Measurements from ENCODE around the gene GP1BA. TPM values are rescaled to one million over a fixed set of nuclear protein-coding genes. Genes with fewer than 3 reads are reported as not detected.

Gene GP1BA
- total RNA-seq, 4 donors from 2014 or later, result 0.19 TPM; not detected in 3

DNA sequence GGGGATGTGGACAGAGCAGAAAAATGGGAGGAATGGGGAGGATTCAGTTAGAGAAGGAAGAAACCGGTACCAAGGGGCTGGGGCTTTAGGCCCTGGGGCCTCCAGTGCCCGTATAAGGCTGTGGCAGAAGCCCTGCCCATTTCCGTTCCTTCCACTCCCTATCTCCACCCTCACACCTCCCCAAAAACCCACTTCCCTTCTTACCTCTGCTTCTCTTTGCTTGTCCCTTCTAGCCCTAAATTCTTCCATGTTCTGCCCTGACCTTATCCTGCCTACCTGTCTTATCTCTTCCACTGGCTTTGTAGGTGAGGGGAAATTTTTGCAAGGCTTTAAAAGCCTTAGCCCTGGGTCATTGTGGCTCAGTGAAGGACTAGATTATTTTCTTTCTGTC, 12.1 kb downstream of the GP1BA start:
- 24 to 31% methylated on average over 3 of the region's 3 CpGs for WGBS, 2 donors (ENCODE audit: low coverage in 1 of 2)
- TF ChIP-seq, protein P1, sequence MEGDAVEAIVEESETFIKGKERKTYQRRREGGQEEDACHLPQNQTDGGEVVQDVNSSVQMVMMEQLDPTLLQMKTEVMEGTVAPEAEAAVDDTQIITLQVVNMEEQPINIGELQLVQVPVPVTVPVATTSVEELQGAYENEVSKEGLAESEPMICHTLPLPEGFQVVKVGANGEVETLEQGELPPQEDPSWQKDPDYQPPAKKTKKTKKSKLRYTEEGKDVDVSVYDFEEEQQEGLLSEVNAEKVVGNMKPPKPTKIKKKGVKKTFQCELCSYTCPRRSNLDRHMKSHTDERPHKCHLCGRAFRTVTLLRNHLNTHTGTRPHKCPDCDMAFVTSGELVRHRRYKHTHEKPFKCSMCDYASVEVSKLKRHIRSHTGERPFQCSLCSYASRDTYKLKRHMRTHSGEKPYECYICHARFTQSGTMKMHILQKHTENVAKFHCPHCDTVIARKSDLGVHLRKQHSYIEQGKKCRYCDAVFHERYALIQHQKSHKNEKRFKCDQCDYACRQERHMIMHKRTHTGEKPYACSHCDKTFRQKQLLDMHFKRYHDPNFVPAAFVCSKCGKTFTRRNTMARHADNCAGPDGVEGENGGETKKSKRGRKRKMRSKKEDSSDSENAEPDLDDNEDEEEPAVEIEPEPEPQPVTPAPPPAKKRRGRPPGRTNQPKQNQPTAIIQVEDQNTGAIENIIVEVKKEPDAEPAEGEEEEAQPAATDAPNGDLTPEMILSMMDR (IDR thresholded peaks at IDR 0.05), result no peak
- no peak for TF ChIP-seq POLR2AphosphoS5 (IDR thresholded peaks at IDR 0.05)
- TF ChIP-seq EP300 (IDR thresholded peaks at IDR 0.05), result no peak
- no peak for TF ChIP-seq POLR2A (IDR thresholded peaks at IDR 0.05)
- Histone ChIP-seq H3K4me1 (peaks cover 0 to 74% (median 35%) of the 10 kb centered on the region in 3 donors), H3K9me3 (no peaks in the 10 kb centered on the region), H3K36me3 (peaks cover 0 to 51% of the 10 kb centered on the region in 2 donors), H3K27me3 (no peaks in the 10 kb centered on the region), H3K4me3 (no peak overlapping the region), H3K27ac (peak overlapping the region in 3 of 4 donors; percentile 96 to 98 (median 98))
- ATAC-seq, result no peak

DNA sequence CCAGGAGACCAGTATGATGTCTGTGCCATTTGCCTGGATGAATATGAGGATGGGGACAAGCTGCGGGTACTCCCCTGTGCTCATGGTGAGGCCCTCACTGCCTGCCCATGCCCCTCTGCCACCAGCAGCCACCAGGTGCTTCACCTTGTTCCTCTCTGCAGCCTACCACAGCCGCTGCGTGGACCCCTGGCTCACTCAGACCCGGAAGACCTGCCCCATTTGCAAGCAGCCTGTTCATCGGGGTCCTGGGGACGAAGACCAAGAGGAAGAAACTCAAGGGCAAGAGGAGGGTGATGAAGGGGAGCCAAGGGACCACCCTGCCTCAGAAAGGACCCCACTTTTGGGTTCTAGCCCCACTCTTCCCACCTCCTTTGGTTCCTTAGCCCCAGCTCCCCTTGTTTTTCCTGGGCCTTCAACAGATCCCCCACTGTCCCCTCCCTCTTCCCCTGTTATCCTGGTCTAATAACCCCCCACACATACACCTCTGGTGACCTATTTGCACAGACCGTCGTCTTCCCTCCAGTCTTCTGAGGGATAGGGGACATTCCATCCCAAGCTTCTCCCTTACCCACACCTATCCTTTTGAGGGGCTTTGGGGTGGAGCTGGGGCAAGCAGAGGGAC, 12.6 kb downstream of the GP1BA start:
- Histone ChIP-seq H3K27ac (peak overlapping the region; percentile 63 to 98 (median 97)), H3K4me1 (peaks cover 0 to 75% (median 33%) of the 10 kb centered on the region in 3 donors), H3K9me3 (no peaks in the 10 kb centered on the region), H3K36me3 (peaks cover 0 to 51% of the 10 kb centered on the region in 2 donors), H3K27me3 (no peaks in the 10 kb centered on the region), H3K4me3 (no peak overlapping the region)
- no peak for ATAC-seq
- 18 to 43% methylated on average over 2 to 5 of the region's 8 CpGs for WGBS, 2 donors (ENCODE audit: low coverage in 1 of 2)
- TF ChIP-seq, protein P1 (IDR thresholded peaks at IDR 0.05), result no peak
- TF ChIP-seq POLR2A (IDR thresholded peaks at IDR 0.05) (no peak), EP300 (IDR thresholded peaks at IDR 0.05) (no peak), POLR2AphosphoS5 (IDR thresholded peaks at IDR 0.05) (no peak)

DNA sequence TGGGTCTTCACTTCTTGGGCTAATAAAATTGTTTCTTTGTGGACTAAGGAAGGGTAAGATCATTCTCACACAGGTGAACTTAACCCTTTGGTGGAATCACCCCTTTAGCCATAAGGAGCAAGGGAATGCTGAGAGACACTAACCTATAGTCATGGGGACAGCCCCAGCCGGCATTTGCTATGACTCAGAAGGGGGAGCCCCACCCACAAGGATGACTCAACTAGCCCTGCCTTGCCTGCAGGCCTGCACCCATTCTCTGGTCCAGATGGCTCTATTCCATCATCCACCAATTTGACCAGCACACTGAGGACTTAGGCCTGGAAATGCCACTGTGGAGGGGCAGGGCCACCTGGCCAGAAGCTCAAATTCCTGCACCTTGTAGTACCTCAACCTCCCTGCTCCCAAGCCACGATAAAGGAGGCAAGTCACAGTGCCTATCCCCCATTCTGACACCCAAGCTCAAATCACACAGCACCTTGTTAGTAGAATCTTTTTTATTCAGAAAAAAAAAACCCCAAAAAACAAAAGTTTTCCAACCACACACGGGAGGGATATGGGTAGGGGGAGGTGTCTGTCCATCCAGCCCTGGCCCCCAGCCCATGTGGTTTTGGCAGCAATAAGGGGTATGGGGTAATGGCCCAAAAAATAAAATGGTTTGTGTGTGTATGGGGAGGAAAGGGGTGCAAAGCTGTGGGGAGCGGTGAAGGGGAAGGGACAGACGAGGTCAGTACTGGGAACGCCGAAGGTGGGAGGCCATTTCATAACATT, 13.3 kb downstream of the GP1BA start:
- peak; percentile 37 for ATAC-seq
- Histone ChIP-seq H3K36me3 (peaks cover 0 to 51% of the 10 kb centered on the region in 2 donors), H3K27me3 (no peaks in the 10 kb centered on the region), H3K9me3 (no peaks in the 10 kb centered on the region), H3K27ac (peak overlapping the region; percentile 63 to 98 (median 97)), H3K4me3 (peak overlapping the region in 1 of 2 donors; percentile 100), H3K4me1 (peaks cover 0 to 82% (median 36%) of the 10 kb centered on the region in 3 donors)
- 9 to 33% methylated on average over 4 to 5 of the region's 7 CpGs for WGBS, 2 donors (ENCODE audit: low coverage in 1 of 2)
- TF ChIP-seq POLR2AphosphoS5 (IDR thresholded peaks at IDR 0.05), result peak; percentile 80
- TF ChIP-seq, protein P1 (IDR thresholded peaks at IDR 0.05), result no peak

DNA sequence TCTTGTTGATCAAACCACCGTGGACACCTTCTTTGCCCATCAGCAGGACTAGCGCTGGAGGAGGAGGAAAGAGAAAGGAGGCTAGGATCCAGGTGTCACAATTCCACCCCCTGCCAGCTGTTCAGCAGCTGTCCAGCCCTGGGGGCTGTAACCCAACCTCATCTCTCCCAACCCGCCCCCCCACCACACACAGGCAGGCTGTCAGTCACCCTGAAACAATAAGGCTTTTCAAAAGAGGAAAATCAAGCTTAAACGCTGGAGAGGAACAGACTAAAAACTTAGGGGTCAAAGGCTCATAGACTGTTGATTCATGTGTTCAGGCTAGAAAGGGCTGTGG, 13.8 kb downstream of the GP1BA start:
- 22 to 37% methylated on average over 2 to 4 of the region's 4 CpGs for WGBS, 2 donors (ENCODE audit: low coverage in 1 of 2)
- TF ChIP-seq POLR2A (IDR thresholded peaks at IDR 0.05) (no peak), POLR2AphosphoS5 (IDR thresholded peaks at IDR 0.05) (no peak), EP300 (IDR thresholded peaks at IDR 0.05) (no peak)
- TF ChIP-seq, protein P1 (IDR thresholded peaks at IDR 0.05), result no peak
- no peak for ATAC-seq
- H3K27ac ChIP-seq, result peak overlapping the region; percentile 10 to 98 (median 97)
- H3K4me1 ChIP-seq, result peaks cover 0 to 83% (median 41%) of the 10 kb centered on the region in 3 donors
- H3K36me3 ChIP-seq, result peaks cover 0 to 51% of the 10 kb centered on the region in 2 donors
- H3K27me3 ChIP-seq, result no peaks in the 10 kb centered on the region
- peak overlapping the region in 1 of 2 donors; percentile 100 for H3K4me3 ChIP-seq
- H3K9me3 ChIP-seq, result no peaks in the 10 kb centered on the region

All from gastroesophageal sphincter (tissue), 4 donors.